ENCODE data around the gene SLC43A1. TPM values are rescaled to one million over a fixed set of nuclear protein-coding genes. Genes with fewer than 3 reads are reported as not detected.

The SLC43A1 gene
- total RNA-seq, 2 donors from 2014 or later, result 18.2 to 20.9 TPM

DNA sequence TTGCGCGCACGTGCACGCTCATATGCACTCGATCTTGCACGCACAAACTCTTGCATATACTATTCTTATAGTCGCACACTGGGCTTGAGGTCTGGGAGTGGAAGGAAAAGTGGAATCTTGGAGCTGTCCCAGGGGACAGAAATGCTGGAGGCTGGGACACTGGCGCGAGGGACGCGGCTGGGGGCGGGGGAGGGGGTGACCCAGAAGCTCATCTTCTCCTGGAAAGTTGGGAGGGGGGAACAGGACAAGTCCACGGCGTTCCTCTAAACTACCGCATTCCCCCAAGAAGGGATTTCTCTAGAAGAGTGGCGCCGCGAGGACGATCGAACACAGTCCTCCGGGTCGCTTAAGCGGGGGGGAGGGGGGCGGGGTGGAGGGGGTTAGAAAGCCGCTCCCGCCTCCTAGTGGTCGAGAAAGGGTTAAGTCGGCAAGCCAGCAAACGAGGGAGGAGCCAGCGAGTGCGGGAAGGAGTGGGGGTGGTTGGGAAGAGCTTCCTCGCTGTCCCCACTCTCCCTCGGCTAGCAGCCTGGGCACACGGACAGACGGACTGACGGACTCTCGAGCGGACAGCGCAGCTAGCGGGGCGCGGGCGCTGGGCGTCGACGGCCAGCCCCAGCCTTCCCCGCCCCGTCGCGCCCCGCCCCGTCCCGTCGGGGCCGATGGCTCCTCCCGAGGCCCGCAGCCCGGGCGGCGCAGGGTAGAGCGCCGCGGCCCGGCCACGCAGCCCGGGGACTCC, 55.3 kb downstream of the SLC43A1 start, which contains the start of gene RTN4RL2:
RTN4RL2 (plus strand) TSS at position 507 of the 736 bp plus-strand sequence. CDS start 338 bp downstream, outside the sequence.
- Histone ChIP-seq H3K9me3 (no peaks in the 10 kb centered on the region), H3K36me3 (no peaks in the 10 kb centered on the region), H3K27ac (no peak within 1 kb of the TSS), H3K27me3 (replicated peaks; ENCODE audit: insufficient read depth) (peaks cover 3% of the 10 kb centered on the region), H3K4me3 (peak within 1 kb of the TSS; percentile 25 to 37), H3K4me1 (replicated peaks) (peaks cover 13% of the 10 kb centered on the region)
- under 1% methylated on average over 52 of the region's 66 CpGs for WGBS
- no peak for DNase-seq (ENCODE audit: low spot score)
- intact Hi-C loops (cut with DNase I), result no loop called here
- no peak for TF ChIP-seq POLR2A (IDR thresholded peaks at IDR 0.05)
- TF ChIP-seq POLR2AphosphoS5 (IDR thresholded peaks at IDR 0.05), result no peak

GRCh38 chr11:57459164-57460021, 56.1 kb downstream of the SLC43A1 start:
- TF ChIP-seq CTCF (IDR thresholded peaks at IDR 0.05), result no peak
- no peak for TF ChIP-seq POLR2AphosphoS5 (IDR thresholded peaks at IDR 0.05)
- TF ChIP-seq POLR2A (IDR thresholded peaks at IDR 0.05), result no peak
- H3K36me3 ChIP-seq, result no peaks in the 10 kb centered on the region
- no peaks in the 10 kb centered on the region for H3K9me3 ChIP-seq
- peak overlapping the region in 1 of 2 donors; percentile 37 for H3K4me3 ChIP-seq
- peaks cover 13% of the 10 kb centered on the region for H3K4me1 ChIP-seq (replicated peaks)
- no peak overlapping the region for H3K27ac ChIP-seq
- intact Hi-C loops (cut with DNase I), result loop anchor here (5.0 to 10.0 kb wide), 2 partner anchors 112 to 185 kb away; partner anchors contain the start of gene YPEL4
- no peak for DNase-seq (ENCODE audit: low spot score)
- peaks cover 3% of the 10 kb centered on the region for H3K27me3 ChIP-seq (replicated peaks; ENCODE audit: insufficient read depth)
- under 1% methylated on average over 50 of the region's 62 CpGs for WGBS

DNA sequence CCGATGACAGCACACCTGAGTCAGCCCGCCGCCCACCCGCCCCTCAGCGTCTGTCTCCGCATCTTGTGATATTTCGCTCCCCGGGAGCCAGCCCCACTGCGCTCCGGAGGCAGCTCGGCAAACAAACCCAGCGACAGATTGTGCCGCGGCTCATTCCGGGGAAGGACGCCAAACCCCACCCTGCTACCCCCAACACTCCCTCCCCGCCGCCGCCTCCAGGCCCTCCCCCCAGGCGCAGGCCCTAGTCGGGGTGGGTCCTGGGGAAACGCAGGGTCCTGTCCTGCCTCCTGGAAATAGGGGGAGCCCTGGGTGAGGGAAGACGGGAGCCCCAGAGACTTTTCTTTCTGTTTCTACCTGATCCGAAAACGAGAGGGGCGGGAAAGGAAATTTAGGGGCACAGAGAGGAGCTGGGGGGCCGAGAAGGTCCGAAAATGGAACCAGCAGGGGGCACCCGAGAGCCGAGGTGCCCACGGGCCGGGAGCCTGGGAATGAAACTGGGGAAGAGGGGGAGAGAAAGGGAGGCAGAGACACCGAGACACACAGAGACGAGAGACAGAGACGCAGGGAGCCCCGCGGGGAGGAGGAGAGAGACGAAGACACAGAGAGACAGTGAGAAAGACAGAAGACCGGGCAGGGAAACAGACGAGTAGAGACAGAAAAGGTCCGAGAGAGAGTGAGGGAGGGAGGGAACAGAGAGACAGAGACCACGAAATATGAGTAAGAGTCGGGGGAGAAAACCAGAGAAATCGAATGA, 56.9 kb downstream of the SLC43A1 start:
- TF ChIP-seq POLR2AphosphoS5 (IDR thresholded peaks at IDR 0.05) (no peak), CTCF (IDR thresholded peaks at IDR 0.05) (peak; percentile 60 to 80 (median 68))
- H3K4me1 ChIP-seq (replicated peaks), result peaks cover 13% of the 10 kb centered on the region
- H3K36me3 ChIP-seq, result no peaks in the 10 kb centered on the region
- DNase-seq (ENCODE audit: low spot score), result no peak
- H3K27ac ChIP-seq, result no peak overlapping the region
- intact Hi-C loops (cut with DNase I), result loop anchor here (5.0 to 10.0 kb wide), 2 partner anchors 111 to 186 kb away; partner anchors contain the start of gene YPEL4
- peaks cover 3% of the 10 kb centered on the region for H3K27me3 ChIP-seq (replicated peaks; ENCODE audit: insufficient read depth)
- WGBS, result under 1% methylated on average over 44 of the region's 44 CpGs
- no peaks in the 10 kb centered on the region for H3K9me3 ChIP-seq
- peak overlapping the region; percentile 12 to 28 for H3K4me3 ChIP-seq

DNA sequence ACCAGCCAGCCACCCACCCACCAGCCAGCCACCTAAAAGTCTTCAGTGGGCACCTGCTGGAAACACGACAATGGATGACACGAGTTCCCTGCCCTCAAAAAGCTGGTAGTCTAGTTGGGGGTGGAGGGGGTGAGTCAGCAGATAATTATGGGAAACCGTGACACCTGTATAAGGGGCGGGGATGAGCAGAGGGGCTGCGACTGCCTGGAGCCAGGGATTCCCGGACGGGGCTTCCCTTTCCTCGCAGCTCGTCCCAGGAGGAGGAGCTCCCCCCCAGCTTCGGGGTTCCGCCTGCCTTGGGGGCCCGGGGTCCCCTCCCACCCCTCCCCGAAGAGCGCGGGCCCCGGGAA, 57.5 kb downstream of the SLC43A1 start:
- intact Hi-C loops (cut with DNase I), result loop anchor here (5.0 to 10.0 kb wide), 2 partner anchors 111 to 187 kb away; partner anchors contain the start of gene YPEL4
- Histone ChIP-seq H3K27me3 (replicated peaks; ENCODE audit: insufficient read depth) (peaks cover 3% of the 10 kb centered on the region), H3K27ac (no peak overlapping the region), H3K4me3 (peak overlapping the region in 1 of 2 donors; percentile 28), H3K4me1 (replicated peaks) (peaks cover 13% of the 10 kb centered on the region), H3K9me3 (no peaks in the 10 kb centered on the region), H3K36me3 (no peaks in the 10 kb centered on the region)
- 2% methylated on average over 16 of the region's 16 CpGs for WGBS
- TF ChIP-seq CTCF (IDR thresholded peaks at IDR 0.05) (no peak), POLR2AphosphoS5 (IDR thresholded peaks at IDR 0.05) (no peak), POLR2A (IDR thresholded peaks at IDR 0.05) (no peak)
- no peak for DNase-seq (ENCODE audit: low spot score)

Data from prostate gland (tissue), 2 donors.